ENCODE results near the gene TDRD15. TPM values are rescaled to one million over a fixed set of nuclear protein-coding genes. Genes with fewer than 3 reads are reported as not detected.
"Not testable (repeated sequence)": the region's sequence is repeated elsewhere in the genome, so short reads cannot be mapped to it uniquely, and the experiment has no call there.

TDRD15 gene
- total and polyA plus RNA-seq, 4 donors = not detected

GRCh38 chr2:21099281-21099907 is 24.4 kb upstream of the TDRD15 start:
- no peak for DNase-seq
- peaks cover 0 to 5% (median 0%) of the 10 kb centered on the region in 3 donors for H3K27me3 ChIP-seq (ENCODE audit: control insufficient read depth in 3 of 3, insufficient read depth in 3 of 3, low read length in 2 of 3)
- ATAC-seq (ENCODE audit: insufficient read depth, low FRiP score) = no peak
- TF ChIP-seq CTCF (IDR thresholded peaks at IDR 0.05; ENCODE audit: control extremely low read depth, extremely low read depth) = no peak
- no peaks in the 10 kb centered on the region for H3K9me3 ChIP-seq (ENCODE audit: control insufficient read depth in 4 of 4, insufficient read depth in 3 of 4, low read length in 3 of 4)
- H3K4me3 ChIP-seq = no peak overlapping the region
- H3K9ac ChIP-seq (ENCODE audit: insufficient read depth in 1 of 2, low read length in 2 of 2) = no peak overlapping the region
- 70 to 80% methylated on average over 5 of the region's 5 CpGs for WGBS, 2 donors
- no peaks in the 10 kb centered on the region for H3K36me3 ChIP-seq (ENCODE audit: control insufficient read depth in 4 of 4, insufficient read depth in 4 of 4, low read length in 4 of 4)
- H3K27ac ChIP-seq (ENCODE audit: low read depth in 1 of 2, low read length in 1 of 2) = no peak overlapping the region
- H3K4me1 ChIP-seq (ENCODE audit: control insufficient read depth in 5 of 5, insufficient read depth in 5 of 5, low read length in 5 of 5) = peaks cover 0 to 7% (median 0%) of the 10 kb centered on the region in 5 donors

- not testable (repeated sequence) for ATAC-seq (ENCODE audit: insufficient read depth, low FRiP score); H3K4me3 ChIP-seq; H3K9me3 ChIP-seq (ENCODE audit: control insufficient read depth in 4 of 4, insufficient read depth in 3 of 4, low read length in 3 of 4); H3K27ac ChIP-seq (ENCODE audit: low read depth in 1 of 2, low read length in 1 of 2); H3K9ac ChIP-seq (ENCODE audit: insufficient read depth in 1 of 2, low read length in 2 of 2); H3K4me1 ChIP-seq (ENCODE audit: control insufficient read depth in 5 of 5, insufficient read depth in 5 of 5, low read length in 5 of 5); H3K27me3 ChIP-seq (ENCODE audit: control insufficient read depth in 3 of 3, insufficient read depth in 3 of 3, low read length in 2 of 3); H3K36me3 ChIP-seq (ENCODE audit: control insufficient read depth in 4 of 4, insufficient read depth in 4 of 4, low read length in 4 of 4); DNase-seq
- WGBS, 2 donors = 94% methylated on average over 34 of the region's 34 CpGs
Measured at GRCh38 chr2:21101514-21102155, 22.1 kb upstream of the TDRD15 start.

- no peak for DNase-seq
- WGBS, 2 donors = 92% methylated on average over 12 of the region's 12 CpGs
Measured at GRCh38 chr2:21102356-21102755, 21.4 kb upstream of the TDRD15 start.

More at GRCh38 chr2:21102356-21102755, 21.4 kb upstream of the TDRD15 start:
- H3K36me3 ChIP-seq (ENCODE audit: control insufficient read depth in 4 of 4, insufficient read depth in 4 of 4, low read length in 4 of 4) = no peaks in the 10 kb centered on the region
- H3K4me3 ChIP-seq = no peak overlapping the region
- no peaks in the 10 kb centered on the region for H3K9me3 ChIP-seq (ENCODE audit: control insufficient read depth in 4 of 4, insufficient read depth in 3 of 4, low read length in 3 of 4)
- no peak overlapping the region for H3K27ac ChIP-seq (ENCODE audit: low read depth in 1 of 2, low read length in 1 of 2)
- TF ChIP-seq CTCF (IDR thresholded peaks at IDR 0.05; ENCODE audit: control extremely low read depth, extremely low read depth) = no peak
- H3K4me1 ChIP-seq (ENCODE audit: control insufficient read depth in 5 of 5, insufficient read depth in 5 of 5, low read length in 5 of 5) = peaks cover 0 to 7% (median 0%) of the 10 kb centered on the region in 5 donors
- no peaks in the 10 kb centered on the region for H3K27me3 ChIP-seq (ENCODE audit: control insufficient read depth in 3 of 3, insufficient read depth in 3 of 3, low read length in 2 of 3)
- ATAC-seq (ENCODE audit: insufficient read depth, low FRiP score) = no peak
- H3K9ac ChIP-seq (ENCODE audit: insufficient read depth in 1 of 2, low read length in 2 of 2) = no peak overlapping the region
